D341Med (cell line): ENCODE results near the gene OR56B1.

Experiments used
- DNase-seq: peaks from one replicate; pipeline ENCODE4 v3.0.0; 2012; ENCODE audit warnings: low spot score

OR56B1 gene

DNA sequence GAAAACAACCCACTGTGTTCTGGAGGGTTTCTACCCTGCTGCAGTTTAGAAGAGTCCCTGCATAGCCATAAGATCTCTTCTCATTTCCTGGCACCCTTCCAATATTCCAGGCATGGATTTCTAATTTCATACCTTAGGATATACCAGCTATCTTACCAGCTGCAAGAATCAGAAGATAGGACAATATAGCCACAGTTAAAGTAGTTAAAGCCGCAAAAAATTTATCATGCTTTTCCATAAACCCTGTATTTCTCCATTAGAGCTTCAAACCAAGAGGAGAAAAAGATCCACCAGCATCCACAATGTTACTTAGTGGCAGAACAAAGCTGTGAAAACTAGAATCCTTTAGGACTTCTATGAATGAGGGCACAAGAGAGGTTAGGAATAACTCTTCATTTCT, 8.6 kb upstream of the OR56B1 start:
- no peak for DNase-seq

DNA sequence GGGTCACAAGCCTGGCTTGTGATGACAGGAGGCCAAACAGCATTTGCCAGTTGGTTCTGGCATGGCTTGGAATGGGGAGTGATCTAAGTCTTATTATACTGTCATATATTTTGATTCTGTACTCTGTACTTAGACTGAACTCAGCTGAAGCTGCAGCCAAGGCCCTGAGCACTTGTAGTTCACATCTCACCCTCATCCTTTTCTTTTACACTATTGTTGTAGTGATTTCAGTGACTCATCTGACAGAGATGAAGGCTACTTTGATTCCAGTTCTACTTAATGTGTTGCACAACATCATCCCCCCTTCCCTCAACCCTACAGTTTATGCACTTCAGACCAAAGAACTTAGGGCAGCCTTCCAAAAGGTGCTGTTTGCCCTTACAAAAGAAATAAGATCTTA, 843 bp downstream of the OR56B1 start:
- no peak for DNase-seq

DNA sequence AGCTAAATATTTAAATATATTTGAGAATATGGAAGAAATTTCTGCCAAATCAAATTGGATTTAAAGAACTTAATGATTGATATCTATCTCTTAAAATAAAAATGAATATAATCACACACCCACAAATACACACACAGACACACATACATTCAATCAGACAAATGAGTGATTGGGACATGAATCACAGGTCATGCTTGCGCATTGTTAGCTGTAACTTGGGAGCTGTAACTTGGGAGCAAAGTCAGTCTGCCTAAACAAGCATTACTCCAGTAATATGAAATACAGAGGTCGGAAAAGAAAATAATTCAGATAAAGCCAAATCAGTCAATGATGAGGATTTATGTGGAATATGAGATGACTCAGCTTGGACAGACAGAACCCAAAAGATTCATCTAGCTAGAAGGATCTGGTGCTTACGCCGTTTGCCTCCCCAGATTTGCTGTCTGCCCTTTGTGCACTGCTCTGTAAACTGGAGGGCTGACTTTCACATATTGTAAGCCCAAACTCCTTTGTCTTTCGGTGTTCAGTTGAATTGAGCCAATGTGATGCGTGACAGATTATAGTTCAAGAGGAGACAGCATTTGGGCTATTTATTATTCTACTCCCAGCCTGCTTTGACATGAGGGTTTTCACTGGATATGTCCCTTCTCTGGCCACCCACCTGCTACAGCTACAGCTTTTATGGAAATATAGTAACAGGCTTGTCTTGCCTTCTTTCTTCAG, 1.6 kb downstream of the OR56B1 start:
- no peak for DNase-seq

DNA sequence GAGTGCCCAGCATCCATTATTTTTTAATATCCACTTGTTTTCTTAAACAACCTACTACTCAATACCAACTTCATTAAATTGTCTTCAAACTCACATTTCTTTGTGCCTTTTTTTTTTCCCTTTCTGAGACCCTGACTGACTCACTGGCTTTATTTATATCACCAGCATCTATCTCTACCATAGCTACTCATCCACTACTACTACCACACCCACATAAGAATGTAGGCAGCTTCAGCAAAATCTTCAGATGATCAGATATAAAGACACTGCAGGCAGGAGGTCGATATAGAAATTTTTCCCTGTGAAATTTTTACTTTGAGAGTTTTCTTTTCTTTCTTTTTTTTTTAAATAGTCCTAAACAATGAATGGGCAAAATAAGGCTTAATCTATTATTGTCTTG, 2.2 kb downstream of the OR56B1 start:
- no peak for DNase-seq

DNA sequence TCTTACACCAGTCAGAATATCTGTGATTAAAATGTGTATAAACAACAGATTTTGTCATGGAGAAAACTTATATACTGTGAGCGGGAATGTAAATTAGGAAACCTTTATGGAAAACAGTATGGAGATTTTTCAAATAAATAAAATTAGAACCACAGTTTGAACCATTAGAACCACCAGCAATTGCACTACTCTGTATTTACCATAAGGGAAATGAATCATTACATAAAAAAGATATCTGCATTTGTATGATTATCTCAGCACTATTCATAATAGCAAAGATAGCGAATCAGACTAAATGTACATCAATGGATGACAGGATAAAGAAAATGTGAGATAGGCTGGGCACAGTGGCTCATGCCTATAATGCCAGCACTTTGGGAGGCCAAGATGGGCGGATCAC, 10.4 kb downstream of the OR56B1 start:
- no peak for DNase-seq

DNA sequence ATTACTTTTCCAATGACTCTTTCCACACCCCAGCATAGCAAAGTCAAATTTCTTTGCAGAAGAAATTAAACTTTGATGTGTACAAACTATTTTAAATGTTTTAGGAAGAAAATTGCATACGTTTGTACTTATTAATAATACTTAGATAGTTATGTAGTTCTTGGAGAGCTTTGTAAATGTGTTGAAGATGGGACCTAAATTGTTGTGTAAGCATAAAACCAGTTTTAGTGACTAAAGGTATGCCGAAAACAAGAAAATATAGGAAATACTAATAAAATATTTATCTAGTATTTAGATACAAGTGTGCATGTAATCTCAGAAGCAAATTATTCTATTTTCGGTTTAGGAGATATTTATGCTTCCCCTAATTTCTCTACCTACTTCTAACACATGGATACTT, 13.6 kb downstream of the OR56B1 start:
- no peak for DNase-seq

DNA sequence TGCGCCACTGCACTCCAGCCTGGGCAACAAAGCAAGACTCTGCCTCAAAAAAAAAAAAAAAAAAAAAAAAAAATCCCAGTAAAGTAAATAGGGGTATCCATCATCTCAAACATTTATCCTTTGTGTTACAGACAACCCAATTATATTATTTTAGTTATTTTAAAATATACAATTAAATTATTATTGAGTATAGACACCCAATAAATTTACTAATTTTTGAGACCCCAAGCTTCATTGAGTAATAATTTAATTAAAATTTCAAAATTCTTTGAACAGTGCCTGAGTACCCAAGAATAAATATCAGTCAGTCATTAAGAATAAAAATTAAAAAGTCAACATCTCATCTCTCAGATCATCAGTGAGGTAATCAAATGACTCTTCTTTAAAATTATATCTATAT, 17.7 kb downstream of the OR56B1 start, which contains the start of gene OR52N4:
TSS of gene OR52N4 (plus strand) at position 301 of the 400 bp plus-strand sequence. CDS start 498 bp downstream, outside the sequence.
- DNase-seq, result no peak

DNA sequence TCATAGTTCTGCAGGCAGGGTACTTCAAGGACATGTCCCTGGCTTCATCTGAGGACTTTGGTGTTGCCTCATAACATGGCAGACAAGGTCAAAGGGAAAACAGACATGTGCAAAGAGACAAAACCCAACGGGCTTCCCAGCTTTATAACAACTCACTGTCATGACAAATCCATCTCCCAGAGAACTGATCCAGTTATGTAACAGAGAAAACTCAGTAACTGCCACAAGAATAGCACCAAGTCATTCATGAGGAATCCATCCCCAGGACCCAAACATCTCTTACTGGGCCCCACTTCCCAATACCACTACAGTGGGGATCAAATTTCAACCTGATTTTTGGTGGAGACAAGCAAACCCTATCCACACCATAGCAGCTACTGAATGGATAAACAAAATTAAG, 30.8 kb downstream of the OR56B1 start:
- no peak for DNase-seq

DNA sequence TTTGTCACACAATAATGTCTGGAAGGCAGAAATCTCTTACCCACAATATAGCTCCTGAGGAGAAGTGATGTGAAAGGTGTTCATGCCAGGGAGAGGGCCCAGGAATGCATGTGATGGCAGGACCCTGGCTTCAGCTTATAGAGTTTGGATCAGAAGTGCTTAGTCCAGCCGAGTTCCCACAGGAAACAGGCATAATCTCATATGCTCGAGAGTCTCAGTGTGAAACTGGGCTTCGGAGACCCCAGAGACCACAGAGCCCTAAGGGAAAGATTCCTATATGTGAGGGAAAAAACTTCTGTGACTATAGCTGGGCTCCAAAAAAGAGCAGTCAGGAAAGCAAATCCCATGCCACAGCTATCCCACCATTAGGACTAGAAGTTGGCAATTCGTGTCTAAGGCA, 47.0 kb downstream of the OR56B1 start, which contains the start of gene OR52N5:
TSS of gene OR52N5 (minus strand) at position 101 of the 400 bp plus-strand sequence. CDS start 4,721 bp downstream, outside the sequence.
- DNase-seq, result no peak
